HG02798 (cell line): Measurements from ENCODE around the gene NF1.

Source experiments
- ATAC-seq: cut with Tn5 transposase; IDR thresholded peaks from one replicate; pipeline ENCODE4 v1.9.1; 2021; ENCODE audit warnings: mild to moderate bottlenecking; ENCODE audit not compliant: unreplicated experiment, poor library complexity

Gene NF1

DNA sequence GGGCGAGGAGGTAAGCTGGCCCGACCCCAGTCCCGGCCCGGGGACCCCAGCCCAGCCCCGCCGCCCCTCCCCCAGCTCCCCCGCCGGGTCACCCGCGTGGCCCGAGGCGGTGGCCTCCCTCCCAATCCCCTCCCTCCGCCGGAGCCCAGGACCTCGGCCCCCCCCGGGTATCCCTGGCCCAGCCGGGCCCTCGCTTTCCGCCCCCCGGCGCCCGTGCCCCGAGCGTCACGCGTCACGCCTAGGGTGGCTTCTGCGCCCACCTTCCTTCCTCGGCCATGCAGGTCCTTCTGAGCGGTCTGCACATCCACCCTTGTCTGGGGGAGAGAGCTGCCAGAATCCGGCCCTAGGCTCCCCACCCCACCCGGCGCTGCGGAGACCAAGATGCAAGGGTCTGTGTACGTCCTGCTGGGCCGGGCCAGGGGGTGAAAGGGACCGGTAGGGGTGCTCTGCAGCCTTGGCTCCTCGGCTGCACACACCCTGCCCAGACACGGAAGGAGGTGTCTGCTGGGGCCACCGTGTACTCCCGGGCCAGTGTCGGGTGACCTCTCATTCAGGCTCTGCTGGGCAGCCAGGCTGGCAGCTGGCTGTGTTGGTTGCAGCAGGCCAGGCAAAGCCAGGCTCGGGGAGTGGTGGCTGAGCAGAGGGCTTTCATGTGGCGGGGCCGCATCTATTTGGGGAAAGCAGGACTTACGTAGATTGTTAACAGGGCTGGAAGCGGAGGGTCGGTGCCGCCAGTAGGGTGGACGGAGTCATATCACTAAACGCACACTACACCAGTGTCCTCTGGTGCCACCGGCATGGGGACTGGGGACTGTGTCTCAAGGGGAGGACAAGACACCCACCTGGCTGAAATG is 297.5 kb downstream of the NF1 start:
- no peak for ATAC-seq

DNA sequence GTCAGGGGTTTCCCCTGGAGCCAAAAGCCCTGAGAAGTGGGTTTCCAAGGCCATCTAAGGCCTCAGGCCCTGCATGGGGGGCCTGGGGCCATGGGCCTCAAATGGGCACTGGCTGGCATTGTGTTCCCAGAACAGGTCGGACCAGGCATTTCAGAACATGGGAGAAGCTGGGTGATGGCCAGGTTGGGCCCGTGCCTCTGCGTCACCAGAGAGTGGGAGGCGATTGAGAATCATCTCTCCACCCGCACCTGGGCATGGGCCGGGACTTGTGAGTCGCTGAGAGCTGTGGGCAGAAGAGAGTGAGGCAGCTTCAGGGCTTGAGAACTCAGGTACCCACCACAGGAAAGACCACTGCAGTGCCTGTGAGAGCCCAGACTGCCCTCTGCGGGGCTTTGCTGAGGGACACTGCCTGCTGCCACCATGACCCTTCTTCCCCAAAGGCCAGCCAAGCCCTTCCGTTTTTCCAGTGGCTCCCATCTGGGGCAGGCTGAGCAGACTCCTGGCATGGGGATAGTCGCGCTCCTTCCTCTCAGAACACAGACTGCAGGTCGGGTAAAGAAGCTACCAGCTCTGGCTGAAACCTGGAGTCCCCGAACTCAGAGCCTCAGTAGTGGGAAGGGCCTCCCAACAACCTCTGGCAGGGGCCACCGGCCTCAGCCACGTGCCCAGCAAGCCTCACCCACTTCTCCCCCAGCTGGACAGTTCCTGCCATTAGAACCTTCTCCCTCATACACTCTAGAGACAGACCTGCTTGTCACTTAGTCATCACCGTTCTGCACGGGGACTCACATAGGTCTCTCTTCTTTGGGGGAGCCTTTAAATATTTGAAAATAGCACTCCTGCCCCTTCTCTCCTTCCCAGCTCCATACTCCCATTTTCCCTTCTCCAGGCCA is 298.3 kb downstream of the NF1 start:
- no peak for ATAC-seq

DNA sequence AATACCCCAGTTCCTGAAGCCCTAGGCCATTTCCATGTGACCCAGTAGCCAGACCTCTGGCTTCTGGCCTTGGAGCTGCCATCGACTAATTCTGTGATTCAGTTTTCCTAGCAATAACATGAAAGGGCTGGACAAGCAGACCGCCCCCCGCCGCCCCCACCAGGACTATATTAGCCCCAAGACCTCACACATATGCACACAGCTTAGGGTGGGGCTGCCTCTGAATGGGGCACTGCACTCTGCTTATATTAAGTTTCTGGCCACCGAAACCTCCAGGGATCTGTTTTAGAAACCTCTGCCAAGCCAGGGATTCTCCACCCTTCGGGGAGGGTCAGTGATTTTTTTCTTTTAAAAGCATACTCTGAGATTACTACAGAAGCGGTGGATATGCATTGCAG is 299.0 kb downstream of the NF1 start:
- ATAC-seq: no peak

DNA sequence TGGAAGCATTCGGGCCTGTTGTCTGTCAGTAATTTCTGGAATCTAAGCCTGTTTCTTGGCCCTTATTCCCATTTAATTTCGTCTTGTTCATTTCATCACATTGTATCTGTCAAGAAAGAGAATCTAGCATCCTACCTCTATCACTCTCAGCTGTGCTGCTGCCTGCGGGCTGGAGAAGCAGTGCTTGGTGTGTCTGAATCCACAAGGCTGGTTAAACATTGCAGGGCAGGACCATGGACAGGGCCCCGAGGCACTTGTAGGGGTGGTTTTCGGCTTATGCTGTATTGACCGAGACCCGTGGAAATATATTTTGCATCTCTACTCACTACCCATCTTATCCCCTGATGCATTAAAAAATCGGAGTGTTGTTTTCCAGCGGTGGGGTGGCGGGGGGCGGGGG is 299.8 kb downstream of the NF1 start:
- no peak for ATAC-seq

DNA sequence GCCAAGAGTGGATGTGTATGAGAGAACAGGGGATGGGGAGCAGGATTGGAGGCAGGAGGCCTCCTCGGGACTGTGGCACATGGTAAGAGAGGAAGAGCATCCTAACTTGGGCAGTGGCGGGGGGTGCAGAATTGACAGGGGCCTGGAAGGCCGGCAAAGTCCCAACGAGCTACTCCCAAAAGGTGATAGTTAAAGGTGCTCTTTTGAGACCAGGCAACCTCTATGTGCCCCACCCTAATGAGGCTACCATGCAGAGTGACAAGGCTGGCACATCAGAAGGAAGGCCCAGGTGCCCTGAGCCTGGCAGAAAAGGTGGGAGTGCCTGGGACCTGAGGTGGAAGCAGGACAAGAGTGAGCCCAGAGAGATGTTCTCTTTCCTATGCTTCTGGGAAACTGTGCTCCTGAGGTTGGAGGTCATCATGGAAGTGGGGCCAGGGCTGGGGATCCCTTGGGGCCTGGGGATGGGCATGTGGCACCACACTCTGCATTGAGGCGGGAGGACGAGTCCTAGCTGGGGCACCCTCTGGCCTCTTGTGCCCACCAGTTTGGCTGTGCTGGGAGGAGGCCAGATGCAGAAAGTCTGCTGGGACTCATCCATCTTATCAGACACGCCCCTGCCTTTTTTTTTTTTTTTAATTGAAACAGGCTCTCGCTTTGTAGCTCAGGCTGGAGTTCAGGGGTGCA is 302.6 kb downstream of the NF1 start:
- ATAC-seq: no peak

DNA sequence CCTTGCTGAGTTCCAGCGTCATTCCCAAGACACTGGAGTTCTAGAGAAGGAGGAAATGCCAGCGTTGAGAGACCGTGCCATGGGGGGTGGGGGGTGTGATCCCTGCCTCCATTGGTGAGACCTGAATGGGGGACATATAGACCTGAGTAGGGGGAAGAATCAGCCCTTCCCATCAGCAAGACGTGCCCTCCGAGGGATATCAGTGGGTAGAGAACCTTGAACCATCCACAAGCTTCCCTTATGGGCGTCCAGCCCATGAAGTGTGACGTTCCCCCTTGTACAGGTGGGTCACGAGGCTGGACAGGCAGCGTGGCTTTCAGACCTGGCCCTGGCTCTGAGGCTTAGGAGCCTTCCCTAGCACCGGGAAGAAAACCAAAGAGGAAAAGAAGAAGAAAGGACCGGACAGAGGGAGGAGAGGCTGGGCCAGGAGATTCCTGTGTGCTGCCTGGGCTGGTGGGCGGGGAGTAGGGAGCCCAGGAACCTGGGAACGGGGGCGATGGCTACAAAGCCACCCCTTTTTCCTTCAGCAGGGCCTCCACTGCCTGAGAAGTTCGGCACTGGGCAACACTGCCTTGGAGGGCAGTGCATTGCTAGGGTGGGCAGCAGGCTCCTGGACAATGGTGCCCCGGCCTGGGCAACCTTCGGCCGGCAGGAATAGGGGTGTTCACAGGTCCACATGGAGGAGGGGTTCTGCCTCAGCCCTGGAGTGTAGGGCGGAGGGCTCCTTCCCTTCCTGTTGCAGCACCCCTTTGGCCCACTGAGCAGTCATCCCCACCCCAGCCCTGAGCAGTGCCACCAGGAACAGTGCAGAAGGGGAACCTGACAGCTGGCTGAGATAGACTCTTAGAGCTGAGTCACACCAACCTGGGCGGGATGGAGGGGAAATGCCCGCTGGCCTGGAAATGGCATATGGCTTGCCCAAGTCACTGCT is 303.9 kb downstream of the NF1 start:
- ATAC-seq: no peak

DNA sequence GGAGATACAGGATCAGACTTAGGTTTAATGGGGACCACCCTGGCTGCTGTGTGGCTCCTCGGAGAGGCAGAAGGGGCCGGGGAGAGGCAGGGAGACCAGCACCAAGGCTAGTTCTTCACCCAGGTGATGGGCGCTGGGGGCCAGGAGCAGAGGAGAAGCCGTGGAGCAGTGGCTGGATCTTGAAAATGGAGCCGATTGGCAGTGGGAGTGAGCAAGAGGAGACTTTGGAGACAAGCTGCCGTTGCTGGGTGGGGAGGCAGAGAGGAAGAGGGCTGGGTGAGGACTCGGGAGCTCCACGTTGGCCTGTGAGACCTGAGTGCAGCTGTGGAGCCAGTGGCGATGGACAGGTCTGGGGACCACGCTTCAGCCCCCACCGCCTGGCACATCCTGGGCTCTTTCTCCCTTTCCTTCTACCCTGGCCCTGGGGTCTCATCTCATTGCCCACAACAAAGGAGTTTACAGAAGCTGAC is 305.7 kb downstream of the NF1 start:
- no peak for ATAC-seq

DNA sequence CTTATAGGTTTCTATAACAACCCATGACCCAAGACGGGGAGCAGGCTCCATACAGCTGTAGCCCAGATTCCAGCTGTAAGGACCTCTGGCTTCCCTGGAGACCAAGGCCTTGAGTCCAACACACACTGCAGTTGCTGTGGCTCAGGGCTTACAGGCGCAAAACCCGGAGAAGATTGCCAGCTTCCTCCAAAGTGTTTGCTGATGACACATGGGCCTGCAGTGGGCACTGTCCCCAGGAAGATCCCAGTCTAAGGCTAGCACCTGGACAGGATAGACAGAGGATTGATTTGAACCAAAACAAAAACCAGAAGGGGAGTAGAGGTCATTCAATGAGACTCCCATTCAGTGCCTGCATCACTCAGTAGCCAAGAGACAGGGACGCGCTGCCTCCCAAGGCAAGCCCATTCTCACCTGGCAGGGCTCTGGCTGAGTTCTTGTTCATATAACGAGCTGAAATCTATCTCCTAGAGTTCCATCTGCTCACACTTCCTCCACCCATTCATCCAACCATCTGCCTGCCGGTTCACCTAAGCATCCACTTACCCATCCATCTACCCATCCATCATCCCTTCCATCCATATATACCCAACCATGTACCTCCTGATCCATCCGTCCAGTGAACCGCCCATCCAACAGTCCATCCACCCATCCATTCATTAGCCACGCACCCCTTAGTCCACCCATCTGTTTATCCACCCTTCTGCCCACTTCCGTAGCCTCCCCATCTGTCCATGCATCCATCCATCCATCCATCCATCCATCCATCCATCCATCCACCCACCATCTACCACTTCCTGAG is 306.9 kb downstream of the NF1 start:
- no peak for ATAC-seq

DNA sequence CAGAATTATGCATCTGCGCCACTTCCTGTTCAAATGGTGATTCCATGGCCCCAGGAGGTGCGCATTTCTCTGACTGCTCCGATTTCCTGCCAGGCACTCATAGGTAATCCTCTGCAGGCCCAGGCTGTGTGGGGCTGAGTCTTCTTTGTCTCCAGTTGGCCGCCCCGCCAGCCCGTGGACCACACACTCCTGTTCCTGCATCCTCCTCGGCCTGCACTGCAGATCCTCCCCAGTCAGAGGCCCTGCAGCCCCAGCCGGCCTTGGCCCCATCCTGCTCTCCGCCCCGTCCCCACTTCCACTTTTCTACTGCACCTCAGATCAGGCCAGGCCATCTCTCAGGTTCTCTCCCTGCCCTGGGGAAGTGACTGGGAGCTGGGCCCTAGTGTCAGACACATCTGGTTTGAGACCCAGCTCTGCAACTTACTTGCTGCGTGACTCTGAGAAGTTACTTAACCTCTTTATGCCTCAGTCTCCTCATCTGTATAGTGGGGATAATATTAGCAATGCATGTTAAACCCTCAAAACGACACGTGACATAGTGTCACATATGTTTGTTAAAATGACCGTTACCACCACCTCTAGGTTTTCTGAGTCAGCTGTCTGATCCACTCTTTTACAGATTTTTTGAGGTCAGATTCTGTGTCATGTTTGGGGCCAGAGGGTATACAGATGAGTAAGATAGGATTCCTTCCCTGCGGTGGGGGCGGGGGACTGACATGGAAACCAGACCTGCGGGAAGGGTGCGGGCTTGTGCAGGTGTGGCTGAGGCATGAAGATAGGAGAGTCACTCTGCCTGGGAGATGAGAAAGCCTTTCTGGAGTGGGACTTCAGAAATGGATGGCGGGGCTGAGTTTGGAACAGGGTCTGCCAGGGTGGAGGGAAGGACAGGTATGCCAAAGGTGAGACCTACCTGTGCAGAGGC is 309.5 kb downstream of the NF1 start:
- ATAC-seq: no peak

DNA sequence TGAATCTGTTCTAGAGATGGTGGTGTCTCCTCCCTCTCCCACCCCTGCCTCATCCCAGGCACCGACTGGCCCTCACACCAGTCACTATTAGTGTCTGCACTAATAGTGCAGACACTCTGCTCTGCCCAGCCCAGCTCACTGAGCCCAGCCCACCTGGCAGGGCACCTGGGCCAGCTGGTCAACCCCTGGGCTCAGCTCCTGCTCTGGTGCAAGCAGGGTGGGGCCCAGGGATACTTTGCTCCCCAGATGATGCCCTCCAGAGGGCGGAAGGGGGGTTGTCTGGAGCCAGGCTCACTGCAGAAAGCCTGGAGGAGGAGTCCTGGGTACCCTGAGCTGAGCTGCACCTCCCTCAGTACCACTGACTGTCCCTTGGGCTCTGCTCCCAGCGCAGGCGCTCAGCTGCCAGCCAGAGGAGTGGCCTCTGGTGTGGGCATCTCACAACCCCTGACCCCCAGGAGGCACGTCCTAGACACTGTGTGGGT is 311.2 kb downstream of the NF1 start:
- ATAC-seq: no peak

DNA sequence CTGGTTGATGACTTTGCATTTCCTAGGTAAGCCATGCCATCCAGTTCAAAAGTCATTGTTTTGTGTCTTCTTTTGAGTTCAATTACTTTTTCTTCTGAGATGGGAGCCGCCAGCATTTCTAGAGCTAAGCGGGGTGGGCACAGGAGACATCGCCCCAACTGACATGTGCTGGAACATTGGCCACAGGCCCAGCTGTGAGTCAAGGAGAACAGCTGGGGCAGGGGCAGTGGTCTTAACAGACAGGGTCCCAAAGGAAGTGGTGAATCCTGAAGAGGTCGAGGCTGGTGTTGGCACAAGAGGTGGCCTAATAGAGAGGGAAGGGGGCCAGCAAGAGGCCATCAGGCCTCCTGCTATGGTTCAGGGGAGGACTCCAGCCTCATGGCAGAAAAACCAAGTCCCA is 313.8 kb downstream of the NF1 start:
- no peak for ATAC-seq

DNA sequence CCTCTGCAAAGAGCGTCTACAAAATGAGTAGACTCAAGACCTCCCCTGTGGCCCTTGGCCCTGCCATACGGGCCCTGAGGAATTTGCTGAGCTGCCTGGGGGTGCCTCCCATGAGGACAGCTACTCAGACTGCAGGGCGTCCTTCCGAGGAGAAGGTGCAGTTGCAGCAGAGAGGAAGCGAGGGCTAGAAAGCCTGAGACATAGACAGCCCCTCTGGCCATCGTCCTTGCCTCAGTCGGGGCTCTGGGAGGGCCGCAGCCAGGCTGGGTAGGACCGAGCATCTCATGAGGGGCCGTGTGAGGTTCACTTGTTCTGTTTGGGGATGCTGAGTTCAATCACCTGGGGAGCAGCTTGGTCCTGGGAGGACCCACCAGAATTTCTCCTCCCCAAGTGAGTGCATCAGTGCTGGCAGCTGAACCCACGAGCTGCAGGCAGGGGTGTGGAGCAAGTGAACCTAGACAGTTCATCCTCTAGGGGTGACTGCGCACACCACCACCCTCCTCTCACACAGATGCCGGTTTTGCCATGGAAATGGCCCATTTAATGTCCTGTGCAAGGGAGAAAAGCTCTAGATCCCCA is 317.0 kb downstream of the NF1 start:
- no peak for ATAC-seq

DNA sequence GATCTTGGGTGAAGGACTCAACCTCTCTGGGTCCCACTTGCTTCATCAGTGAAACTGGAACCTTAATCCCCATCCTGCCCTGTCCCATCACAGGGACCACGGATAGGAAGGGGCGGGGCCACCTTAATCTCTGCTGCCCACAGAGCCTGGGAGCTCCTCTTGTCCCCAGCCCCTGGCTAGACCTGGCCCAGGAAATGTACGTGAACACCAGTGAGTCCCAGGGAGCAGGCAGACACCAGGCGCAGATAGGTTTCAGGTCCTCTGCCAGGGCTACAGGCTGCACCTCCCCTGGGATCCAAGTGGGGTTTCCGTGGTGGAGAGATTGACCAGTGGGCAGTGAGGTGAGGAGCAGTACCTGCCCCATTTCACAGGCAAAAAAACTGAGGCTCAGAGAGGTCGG is 317.7 kb downstream of the NF1 start:
- ATAC-seq: no peak

DNA sequence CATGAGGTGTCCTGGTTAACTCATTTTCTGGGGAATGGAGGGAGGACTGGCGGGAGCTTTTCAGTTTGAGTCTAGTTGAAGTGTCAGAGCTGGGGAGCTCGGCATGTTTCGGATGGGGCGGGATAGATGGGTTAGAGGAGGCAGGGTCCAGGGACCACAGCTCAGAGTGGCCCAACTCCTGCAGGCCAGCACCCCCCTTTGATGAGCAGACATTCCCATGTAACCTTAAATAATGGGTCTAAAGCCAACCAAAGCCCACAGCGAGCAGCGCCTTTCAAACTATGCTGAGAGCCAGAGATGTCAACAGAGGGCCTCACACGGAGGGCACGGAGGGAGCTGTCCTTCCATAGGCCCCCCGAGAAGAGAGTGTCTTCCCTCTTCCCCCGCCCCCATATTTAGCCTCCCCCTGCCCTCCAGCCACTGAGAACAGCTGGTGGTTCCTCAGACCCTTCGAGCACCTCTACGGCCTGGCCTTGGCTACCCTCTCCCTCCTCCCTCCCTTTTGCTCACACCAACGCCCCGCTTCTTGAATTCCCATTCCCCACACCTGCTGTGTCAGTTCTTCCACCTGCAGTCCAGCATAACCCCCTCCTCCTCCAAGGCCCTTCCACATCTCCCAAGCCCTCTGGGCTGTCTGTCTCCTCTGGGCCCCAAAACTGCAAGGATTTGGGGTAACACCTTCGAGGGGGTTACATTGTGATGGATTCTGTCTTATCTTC is 318.5 kb downstream of the NF1 start:
- ATAC-seq: no peak

DNA sequence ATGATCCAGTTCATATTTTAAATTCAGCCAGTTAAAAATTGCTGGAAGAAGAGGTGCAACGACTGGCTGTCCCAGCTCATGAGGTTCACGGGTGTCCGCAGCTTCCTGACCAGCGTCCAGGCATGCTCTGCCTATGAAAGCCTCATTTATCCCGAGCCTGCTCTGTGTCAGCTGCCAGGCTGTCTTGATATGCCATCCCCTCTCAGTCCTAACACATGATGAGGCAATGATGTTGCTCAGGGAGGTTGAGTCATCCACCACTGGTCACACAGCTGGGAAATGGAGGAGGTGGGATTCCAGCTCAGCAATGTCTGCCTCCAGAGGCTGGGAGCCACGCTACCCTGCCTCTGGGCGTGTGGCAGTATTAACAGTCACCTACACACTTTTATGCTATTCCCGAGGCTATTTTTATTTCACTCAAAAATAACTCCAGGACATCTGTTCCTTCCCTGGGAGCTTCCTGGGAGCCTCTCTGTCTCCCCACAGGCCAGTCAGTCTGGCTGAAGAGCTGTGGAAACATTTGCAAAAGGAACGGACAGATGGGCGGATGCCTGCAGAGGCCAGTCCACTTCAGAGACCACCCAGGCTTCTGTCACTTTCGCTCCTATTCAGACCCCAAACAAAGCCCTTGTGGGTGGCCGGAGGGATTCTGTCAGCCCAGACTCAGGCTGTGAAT is 319.2 kb downstream of the NF1 start:
- no peak for ATAC-seq

DNA sequence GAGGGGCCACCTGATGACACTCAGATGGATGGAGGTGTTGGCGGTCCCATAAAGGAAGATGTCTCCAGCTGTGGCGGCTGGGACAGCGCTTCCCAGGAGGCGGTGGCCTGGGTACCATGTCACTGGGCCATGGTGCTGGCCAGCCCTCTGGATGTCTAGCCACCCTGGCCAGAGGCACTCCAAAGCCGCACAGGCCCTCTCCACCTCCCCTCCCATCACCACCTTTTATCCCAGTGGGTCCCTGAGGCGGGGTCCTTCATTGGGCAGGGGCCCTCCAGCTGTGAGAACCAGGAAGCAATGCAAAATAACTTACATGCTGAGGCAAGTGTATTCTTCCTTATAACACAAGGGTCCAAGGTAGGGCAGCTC is 319.8 kb downstream of the NF1 start:
- no peak for ATAC-seq
